Stomach (tissue), 4 donors: ENCODE measurements around the gene SLC6A20.

Experiments
- CTCF ChIP-seq, 7 experiments: fragments of 450-650 bp in 4 of 7; fragments of 200-600 bp in 3 of 7; sonication (generic) in 3 of 7; IDR thresholded peaks; one replicate each; pipeline ENCODE4 v1.5.1; 2016 to 2019; ENCODE audit warnings: antibody characterized with exemption in 7 of 7, control low read depth in 2 of 7, mild to moderate bottlenecking in 1 of 7
- EP300 ChIP-seq: sonication (generic); formaldehyde crosslinking; IDR thresholded peaks from one replicate; pipeline ENCODE4 v1.6.1; 2017; ENCODE audit warnings: antibody characterized with exemption
- POLR2A ChIP-seq, 4 donors: fragments of 450-650 bp; IDR thresholded peaks; one replicate each; pipeline ENCODE4 v1.6.1; 2016; ENCODE audit warnings: antibody characterized with exemption in 4 of 4, control low read depth in 2 of 4, mild to moderate bottlenecking in 1 of 4, moderate library complexity in 1 of 4
- POLR2AphosphoS5 ChIP-seq, 3 donors: sonication (generic); formaldehyde crosslinking; IDR thresholded peaks; one replicate each; pipeline ENCODE4 v1.6.1; 2016; ENCODE audit warnings: antibody characterized with exemption in 3 of 3

- no peak for TF ChIP-seq CTCF (IDR thresholded peaks at IDR 0.05)
- TF ChIP-seq POLR2AphosphoS5 (IDR thresholded peaks at IDR 0.05), result no peak
- TF ChIP-seq EP300, result no peak
- TF ChIP-seq POLR2A (IDR thresholded peaks at IDR 0.05), result no peak
Observed at GRCh38 chr3:45772341-45773035, 23.8 kb downstream of the SLC6A20 start.
